IMR-90 (cell line): ENCODE results near the gene VTN.

Experiments used
- BHLHE40 ChIP-seq: fragments of 150-350 bp; IDR thresholded peaks from 2 replicates; pipeline ENCODE4 v1.6.1; 2016; ENCODE audit warnings: mild to moderate bottlenecking, low read depth, low read length
- CHD1 ChIP-seq: IDR thresholded peaks from 2 replicates; pipeline ENCODE4 v1.6.1; 2012; ENCODE audit warnings: low read depth, low read length, improper control_type of control experiment
- CTCF ChIP-seq: conservative IDR thresholded peaks from 2 replicates; pipeline ENCODE4 v1.5.1; 2012; ENCODE audit warnings: mild to moderate bottlenecking, low read depth, low read length, improper control_type of control experiment
- ELK1 ChIP-seq: fragments of 150-350 bp; IDR thresholded peaks from 2 replicates; pipeline ENCODE4 v1.6.1; 2016; ENCODE audit warnings: low read depth, mild to moderate bottlenecking, low read length, moderate library complexity, borderline replicate concordance
- FOS ChIP-seq: fragments of 150-350 bp; IDR thresholded peaks from 2 replicates; pipeline ENCODE4 v1.6.1; 2016; ENCODE audit warnings: low read depth, low read length
- MAZ ChIP-seq: IDR thresholded peaks from 2 replicates; pipeline ENCODE4 v1.6.1; 2012; ENCODE audit warnings: low read depth, mild to moderate bottlenecking, low read length, improper control_type of control experiment, moderate library complexity, borderline replicate concordance
- MXI1 ChIP-seq: IDR thresholded peaks from 2 replicates; pipeline ENCODE4 v1.6.1; 2012; ENCODE audit warnings: low read depth, mild to moderate bottlenecking, low read length, moderate library complexity, borderline replicate concordance
- NFE2L2 ChIP-seq: fragments of 150-350 bp; IDR thresholded peaks from 2 replicates; pipeline ENCODE4 v1.6.1; 2016; ENCODE audit warnings: low read depth, mild to moderate bottlenecking, low read length
- POLR2A ChIP-seq: IDR thresholded peaks from 2 replicates; pipeline ENCODE4 v1.6.1; 2012; ENCODE audit warnings: mild to moderate bottlenecking, low read depth, low read length
- RAD21 ChIP-seq: IDR thresholded peaks from 2 replicates; pipeline ENCODE4 v1.6.1; 2012; ENCODE audit warnings: low read length, improper control_type of control experiment
- RCOR1 ChIP-seq: IDR thresholded peaks from 2 replicates; pipeline ENCODE4 v1.6.1; 2012; ENCODE audit warnings: mild to moderate bottlenecking, low read length, improper control_type of control experiment; ENCODE audit not compliant: insufficient replicate concordance
- SMC3 ChIP-seq: fragments of 150-350 bp; IDR thresholded peaks from 2 replicates; pipeline ENCODE4 v1.6.1; 2016; ENCODE audit warnings: low read depth, mild to moderate bottlenecking, antibody characterized with exemption, low read length, moderate library complexity
- TF ChIP-seq, protein P1 (sequence below): fragments of 150-350 bp; IDR thresholded peaks from 2 replicates; pipeline ENCODE4 v1.6.1; 2017; ENCODE audit warnings: mild to moderate bottlenecking, antibody characterized with exemption, low read length, low read depth

DNA sequence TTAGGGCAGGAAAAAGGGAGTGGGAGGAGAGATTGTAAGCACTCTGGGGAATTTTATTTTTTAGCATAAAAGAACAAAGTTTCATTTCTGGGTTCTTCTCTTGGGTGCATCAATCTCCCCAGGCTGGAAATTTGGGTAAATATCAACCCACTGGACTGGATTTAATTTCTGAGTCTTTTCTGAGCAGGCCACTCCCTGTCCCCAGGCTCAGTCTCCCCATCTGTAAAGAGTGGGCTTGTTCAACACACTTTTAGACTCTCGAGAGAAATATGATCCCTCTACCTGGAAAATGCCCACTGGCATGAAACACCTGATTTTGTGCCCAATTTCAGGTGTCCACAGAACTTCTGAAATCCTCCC, 617 bp upstream of the VTN start:
- no peak for TF ChIP-seq MXI1
- no peak for TF ChIP-seq CTCF
- TF ChIP-seq RAD21 = no peak
- TF ChIP-seq POLR2A = no peak
- TF ChIP-seq, protein P1, sequence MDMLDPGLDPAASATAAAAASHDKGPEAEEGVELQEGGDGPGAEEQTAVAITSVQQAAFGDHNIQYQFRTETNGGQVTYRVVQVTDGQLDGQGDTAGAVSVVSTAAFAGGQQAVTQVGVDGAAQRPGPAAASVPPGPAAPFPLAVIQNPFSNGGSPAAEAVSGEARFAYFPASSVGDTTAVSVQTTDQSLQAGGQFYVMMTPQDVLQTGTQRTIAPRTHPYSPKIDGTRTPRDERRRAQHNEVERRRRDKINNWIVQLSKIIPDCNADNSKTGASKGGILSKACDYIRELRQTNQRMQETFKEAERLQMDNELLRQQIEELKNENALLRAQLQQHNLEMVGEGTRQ = no peak
- TF ChIP-seq RCOR1 = no peak
- TF ChIP-seq SMC3 = no peak
- no peak for TF ChIP-seq ELK1
- TF ChIP-seq NFE2L2 = no peak
- no peak for TF ChIP-seq BHLHE40
- no peak for TF ChIP-seq MAZ
- no peak for TF ChIP-seq CHD1
- no peak for TF ChIP-seq FOS
